ENCODE data around the gene ATP6V0D1.

The ATP6V0D1 gene

DNA sequence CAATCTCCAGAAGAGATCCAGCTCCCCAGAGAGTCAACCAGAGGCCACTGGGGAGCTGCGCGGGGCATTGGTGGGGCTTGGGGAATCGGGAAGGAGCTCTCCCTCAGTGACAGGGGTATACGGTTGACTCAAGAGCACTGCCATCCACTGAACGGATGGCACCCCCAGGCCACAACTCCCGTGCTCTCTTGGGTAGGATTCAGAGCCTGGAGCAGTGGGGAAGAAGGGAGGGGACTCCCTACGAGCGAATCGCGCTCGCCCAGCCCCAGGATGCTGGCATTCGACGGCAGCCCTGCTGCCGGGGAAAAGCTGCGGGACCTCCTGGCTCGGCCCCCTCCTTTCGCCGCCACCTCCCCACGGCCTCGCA, 87.2 kb downstream of the ATP6V0D1 start:
- no peak for DNase-seq (ENCODE audit: low read depth, low spot score)

DNA sequence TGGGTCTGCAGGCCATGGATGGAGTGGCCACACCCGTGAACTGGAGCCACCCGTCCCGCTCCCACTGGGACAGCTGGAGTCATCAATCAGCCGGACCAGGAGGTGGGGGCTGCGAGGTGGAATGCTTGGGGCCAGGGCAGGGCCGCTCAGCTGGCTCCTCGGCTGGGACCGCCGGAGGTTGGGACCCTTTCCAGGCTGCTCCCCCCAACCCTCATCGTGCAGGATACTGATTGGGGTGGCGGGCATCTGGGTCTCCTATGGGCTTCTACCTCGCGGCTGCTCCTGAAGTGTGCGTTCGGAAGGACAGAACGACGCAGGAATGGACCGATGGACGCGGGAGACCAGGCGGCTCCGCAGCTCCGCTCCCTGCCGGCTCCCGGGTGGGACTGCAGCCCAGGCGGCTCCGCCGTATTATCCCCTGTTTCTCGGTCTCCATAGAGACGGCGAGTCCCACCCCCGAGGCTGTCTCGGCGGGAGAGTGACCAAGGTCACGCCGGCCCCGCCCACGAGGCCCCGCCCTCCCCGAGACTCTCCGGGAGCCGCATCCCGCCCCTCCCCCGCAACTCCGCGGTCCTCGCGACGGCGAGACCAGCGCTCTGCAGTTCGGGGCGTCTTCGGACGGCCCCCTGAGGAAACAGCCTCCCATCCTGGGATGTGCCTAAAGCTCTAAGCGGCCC, 87.7 kb downstream of the ATP6V0D1 start, which contains the start of gene TPPP3:
TPPP3 (minus strand) TSS at position 388 of the 677 bp plus-strand sequence. CDS start 2,387 bp downstream, outside the sequence.
- no peak for DNase-seq (ENCODE audit: low read depth, low spot score)

DNA sequence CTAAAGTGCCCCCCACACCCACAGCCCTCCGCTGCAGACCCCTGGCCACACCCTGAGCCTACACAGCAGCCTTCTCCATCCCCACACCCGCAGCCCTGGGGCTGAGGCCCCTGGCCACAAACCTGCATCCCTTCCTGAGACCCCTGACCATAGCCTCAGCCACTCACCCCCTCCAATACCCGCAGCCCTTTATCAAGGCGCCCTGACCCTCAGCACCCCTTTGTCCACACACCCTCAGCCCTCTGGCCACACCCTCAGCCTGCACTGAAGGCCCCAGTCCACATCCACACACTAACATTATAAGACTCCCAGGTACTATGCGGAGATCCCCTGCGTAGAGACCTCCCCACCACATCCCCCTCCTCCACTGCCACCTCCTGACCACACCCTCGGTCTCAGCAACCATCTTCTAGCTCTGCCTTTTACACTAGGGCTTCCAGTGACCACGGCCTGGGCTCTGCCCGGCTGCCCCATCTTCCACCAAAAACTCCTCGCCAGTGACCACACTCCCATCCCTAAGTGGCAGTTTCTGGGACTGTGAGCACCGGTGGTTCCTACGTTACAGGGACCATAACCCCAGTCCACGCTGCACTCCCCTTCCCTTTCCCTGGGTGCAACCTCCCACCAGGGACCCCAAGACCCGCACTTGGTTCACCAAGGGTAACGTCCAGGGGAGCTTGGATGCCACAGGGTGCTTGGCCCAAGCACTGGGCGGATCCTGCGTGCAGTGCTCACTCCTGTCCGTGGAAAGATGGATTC, 88.5 kb downstream of the ATP6V0D1 start:
- no peak for DNase-seq (ENCODE audit: low read depth, low spot score)

DNA sequence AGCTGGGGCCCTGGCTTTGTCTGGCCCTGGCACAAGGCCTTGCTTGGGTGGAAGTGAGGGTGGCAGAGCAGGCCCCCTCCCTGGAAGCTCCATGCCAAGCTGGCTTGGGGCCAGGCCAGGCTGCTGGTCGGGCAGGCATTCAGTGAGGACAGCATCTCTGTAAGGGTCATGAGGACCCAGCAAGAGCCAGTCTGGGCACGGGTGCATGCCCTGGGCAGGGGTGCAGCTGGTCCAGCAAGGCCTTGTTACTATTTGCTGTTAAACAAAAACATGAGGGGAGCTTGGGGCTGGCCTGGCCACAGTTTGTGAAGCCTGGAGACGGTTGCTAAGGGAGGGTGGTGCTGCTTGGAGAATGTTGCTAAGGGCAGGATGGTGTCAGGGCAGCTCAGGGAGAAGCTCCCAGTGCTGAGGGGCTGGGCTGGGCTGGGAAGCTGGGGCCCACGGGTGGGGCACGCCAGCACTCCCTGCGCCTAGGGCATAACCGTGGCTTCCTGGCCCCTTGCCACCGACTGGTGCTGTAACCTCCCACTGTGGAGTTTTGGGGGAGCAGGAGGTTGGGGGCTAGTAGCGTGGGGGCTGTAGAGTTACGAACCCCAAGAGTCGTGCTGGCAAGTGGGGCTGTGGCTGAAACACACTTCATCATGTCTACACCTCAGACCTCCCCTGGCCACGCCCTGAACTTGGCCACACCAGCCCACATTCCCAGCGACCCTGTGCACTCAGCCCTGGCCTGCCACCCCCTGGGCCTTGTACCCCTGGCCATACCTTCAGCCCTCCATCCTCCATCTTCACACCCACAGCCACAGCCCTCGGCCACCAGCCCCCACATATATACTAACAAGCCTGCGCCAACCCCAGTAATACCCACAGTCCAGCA, 89.3 kb downstream of the ATP6V0D1 start:
- DNase-seq (ENCODE audit: low read depth, low spot score) = no peak

DNA sequence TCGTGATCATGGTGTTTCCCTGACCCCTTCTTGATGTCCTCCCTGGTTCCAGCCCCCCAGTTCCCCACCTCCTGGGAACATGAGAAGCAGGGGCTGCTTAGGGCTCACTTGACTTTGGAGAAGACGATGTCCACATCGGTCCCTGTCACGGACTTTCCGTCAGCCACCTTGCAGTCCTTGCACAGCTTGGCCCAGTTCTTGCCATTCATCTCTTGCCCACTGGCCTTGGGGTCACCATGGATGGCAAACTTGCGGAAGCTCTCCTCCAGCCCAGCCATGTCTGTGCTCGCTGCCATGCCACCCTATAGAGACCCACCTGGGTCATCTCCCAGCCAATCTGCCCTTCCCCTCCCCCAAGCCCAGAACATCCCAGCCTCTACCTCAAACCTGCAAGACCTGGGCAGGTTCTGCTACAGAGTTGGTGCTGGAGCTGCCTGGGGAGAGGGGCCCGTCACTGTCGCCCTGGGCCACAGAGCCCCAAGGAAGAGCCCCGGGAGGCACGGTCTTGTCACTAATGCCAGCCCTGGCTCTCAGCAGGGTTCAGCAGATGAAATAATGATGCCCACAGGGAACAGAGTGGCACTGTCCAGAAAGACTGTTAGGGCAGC, 90.0 kb downstream of the ATP6V0D1 start:
- no peak for DNase-seq (ENCODE audit: low read depth, low spot score)

DNA sequence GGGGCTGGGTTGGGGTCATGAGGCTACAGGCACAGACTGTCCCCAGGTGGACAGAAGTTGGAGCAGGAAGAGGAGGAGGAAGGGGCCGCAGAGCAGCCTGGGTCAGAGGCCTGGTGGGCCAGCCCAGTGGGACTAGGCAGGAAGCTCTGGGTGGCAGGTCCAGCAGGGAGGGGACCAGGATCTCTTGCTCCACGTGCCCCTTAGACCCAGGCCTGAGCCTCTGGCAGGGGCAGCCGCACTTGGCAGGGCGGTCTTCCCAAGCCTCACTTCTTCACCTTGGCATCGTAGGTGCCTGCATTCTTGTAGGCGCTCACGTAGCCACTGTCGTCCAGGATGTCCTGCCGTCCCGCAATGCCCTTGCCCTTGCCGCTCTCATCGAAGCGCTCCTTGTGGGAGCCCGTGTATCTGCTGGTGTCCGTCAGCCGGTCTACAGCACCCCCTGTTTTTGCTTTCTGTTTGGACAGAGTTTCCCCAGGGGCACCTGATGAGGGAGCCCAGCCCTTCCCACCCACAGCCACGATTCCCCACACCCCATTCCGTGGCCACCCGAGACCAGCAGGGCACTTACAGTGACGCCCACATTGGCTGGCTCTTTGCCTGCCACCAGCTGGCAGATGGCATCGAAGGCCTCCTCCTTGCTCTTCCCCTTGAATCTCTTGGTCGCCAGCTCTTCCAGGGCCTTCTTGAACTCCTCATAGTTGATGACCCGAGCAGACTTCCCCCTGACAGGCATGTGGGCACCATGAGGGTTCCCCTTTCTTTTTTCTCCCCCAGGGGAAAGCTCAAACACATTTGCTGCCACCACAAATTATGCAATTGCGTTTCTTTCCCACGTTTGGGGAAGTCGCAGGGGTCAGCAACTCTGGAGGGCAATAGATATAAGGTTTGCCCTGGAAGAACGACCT, 90.8 kb downstream of the ATP6V0D1 start:
- DNase-seq (ENCODE audit: low read depth, low spot score) = no peak

DNA sequence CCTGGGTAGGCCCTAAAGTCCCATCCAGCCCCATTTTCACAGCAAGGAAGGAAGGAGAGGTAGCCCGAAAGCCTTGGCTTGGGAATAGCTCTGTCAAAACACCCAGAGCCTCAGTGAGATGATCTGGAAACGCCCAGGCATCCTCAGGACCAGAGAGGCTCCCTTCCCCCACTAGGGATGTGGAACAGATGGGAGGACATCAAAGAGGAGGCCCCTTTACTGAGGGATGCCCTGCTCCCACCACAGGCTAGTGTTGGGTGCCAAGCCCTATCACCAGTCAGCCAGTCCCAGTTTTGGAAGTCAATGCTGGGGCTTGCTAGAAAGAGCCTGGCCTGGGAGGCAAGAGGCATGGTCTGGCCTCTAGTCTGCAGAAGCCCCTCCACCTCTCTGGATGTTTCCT, 92.4 kb downstream of the ATP6V0D1 start:
- DNase-seq (ENCODE audit: low read depth, low spot score) = no peak

DNA sequence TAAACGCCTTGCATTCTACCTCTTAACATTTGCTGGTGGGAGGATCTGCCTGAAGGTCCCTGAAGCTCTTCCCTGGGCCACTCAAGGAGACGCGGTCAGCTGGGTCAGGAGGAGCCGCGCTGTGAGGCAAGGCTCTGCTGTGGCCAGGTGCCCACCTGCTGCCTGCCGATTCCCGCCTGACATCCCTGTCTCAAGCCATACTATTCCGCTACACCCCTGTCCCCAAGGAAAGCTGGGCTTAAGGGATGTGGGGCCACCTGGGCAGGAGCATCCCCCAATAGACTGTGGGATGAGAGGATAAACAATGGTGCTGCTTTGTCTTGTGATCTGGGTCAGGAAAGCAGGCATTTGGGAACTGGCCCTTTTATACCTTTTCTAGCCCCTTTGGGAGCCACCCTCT, 92.8 kb downstream of the ATP6V0D1 start:
- no peak for DNase-seq (ENCODE audit: low read depth, low spot score)
